GM12872 (cell line): Measurements from ENCODE around the gene OR4F6.

Experiments
- TF ChIP-seq, protein P1 (sequence below): IDR thresholded peaks from 3 replicates; pipeline ENCODE4 v1.5.1; 2011; ENCODE audit warnings: low read depth, mild to moderate bottlenecking, low read length, moderate library complexity; ENCODE audit not compliant: insufficient read depth

OR4F6 gene

DNA sequence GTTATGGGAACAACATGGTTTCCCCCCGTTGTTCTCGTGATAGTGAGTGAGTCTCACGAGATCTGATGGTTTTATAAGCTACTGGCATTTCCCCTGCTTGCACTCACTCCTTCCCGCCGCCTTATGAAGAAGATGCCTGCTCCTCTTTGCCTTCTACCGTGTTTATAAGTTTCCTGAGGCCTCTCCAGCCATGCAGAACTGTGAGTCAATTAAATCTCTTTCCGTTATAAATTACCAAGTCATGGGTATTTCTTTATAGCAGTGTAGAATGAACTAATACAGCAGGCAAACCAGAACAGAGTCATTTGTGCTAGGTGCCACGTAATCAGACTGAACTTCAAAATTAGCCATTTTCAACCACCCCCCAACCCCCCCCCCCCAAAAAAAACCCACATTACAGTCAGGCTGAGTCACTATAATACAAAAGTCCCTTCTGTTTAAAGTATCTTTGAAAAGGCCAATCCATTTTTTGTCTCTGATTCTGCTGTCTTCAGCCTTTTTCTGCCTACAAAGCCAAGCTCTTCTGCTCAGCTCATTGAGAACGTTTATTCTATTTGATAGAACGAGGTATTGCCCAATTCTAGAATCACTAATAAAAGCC is 4.1 kb downstream of the OR4F6 start:
- TF ChIP-seq, protein P1, sequence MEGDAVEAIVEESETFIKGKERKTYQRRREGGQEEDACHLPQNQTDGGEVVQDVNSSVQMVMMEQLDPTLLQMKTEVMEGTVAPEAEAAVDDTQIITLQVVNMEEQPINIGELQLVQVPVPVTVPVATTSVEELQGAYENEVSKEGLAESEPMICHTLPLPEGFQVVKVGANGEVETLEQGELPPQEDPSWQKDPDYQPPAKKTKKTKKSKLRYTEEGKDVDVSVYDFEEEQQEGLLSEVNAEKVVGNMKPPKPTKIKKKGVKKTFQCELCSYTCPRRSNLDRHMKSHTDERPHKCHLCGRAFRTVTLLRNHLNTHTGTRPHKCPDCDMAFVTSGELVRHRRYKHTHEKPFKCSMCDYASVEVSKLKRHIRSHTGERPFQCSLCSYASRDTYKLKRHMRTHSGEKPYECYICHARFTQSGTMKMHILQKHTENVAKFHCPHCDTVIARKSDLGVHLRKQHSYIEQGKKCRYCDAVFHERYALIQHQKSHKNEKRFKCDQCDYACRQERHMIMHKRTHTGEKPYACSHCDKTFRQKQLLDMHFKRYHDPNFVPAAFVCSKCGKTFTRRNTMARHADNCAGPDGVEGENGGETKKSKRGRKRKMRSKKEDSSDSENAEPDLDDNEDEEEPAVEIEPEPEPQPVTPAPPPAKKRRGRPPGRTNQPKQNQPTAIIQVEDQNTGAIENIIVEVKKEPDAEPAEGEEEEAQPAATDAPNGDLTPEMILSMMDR: no peak

DNA sequence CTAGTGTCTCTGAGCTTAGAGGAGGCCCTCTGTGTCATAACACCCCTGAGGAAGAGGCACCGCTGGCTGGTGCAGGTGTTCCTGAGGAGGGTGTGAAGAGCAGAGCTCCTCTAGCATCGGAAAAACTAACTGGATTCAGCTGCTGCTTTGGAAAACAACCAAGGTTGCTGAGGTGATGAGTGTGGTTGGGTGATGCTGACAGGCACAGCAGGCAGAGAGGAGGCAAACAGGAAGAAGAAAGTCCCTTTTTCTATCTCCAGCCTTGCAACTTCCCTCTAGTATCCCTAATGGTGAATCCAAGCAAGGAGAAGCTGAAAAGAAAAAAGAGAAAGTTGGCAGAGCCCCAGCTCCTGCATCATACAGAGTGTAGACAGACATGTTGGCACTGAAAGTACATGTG is 4.9 kb downstream of the OR4F6 start:
- TF ChIP-seq, protein P1: no peak

DNA sequence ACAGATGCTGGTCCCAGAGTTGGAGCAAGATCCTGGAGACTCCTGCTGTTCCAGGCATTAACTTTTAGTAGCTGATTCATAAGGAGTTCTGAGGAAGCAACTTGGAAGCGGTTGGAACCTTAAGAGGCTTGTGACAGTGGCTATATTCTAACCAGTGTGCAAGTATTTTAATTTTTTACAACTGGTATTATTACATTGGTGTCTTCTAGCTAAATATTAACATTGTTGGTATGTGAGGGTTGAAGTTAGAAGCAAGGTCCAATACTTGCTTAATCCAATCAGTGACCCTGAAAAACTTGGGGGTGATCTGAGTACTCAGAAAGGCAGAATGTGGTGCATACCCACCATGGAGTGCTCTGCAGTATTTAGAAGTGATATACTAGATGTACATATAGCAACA is 7.1 kb downstream of the OR4F6 start:
- TF ChIP-seq, protein P1: no peak

DNA sequence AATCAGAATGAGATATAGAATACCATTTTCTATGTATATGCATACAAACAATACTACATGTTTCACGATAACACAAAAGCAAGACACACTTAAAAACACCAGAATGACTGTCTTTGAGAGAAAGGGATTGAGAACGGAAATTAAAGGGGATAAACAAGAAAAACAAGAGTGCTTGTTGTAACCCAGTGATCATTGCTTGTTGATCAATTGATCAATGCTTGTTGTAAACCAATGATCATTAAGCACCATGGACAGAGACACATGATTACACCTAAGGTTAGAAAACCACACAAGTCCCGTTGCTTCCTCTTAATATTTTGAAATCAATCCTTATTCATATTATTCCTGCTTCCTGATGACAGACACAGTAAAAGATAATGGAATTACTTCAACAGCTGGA is 7.6 kb downstream of the OR4F6 start:
- TF ChIP-seq, protein P1: no peak

DNA sequence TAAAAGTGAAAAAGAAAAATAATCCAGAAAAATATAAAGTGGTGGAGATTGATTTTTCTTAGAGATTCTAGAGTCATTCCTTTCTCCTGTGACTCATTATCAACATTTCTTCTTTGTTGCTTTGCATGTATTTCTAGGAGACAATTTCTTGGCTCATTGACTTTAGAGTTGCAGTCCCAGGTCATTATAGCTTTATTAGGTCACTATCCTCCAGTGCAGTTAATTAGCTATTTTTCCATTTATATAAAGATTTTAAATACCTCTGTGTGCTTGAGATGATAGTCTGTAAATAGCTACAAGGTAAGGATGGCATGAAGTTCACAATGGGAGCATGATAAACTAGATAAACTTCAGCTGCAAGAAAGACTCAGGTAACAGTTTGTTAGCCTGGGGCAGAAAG is 8.6 kb downstream of the OR4F6 start, which contains the start of gene OR4F15:
OR4F15 (plus strand) TSS at position 301 of the 400 bp plus-strand sequence. CDS start 5,985 bp downstream, outside the sequence.
- TF ChIP-seq, protein P1: no peak

DNA sequence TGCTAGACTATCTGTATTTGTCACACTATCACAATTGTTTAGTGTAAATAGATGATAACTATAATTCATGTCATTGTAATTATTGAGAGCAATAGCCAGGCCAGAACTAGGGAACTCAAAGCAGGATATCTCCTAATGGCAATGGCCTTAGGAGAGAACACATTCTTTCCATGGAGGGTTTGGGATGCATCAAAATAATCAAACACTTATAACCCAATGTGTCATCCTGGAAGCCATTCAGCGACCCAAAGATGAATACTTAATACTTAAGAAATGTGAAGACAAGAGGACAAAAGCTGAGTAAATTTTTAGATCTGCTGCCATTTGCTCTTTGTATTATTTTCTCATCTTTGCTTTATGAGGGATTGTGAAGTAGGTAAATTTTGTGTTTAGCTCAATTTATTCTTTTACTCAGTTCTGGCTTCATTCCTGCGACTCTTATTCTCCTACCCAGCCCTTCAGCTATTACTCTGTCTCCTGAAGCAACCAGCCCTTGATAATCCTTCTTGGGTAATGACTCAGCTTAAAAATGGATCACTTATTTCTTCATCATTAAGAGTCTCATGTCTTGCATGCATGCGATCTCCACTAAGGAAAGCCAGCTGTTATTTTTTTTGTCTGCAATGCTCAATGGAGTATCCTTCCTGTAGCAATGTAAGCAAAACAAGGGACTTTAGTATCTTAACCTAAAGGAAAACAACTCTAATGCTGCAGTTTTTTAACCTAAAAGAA is 10.7 kb downstream of the OR4F6 start:
- TF ChIP-seq, protein P1: no peak

DNA sequence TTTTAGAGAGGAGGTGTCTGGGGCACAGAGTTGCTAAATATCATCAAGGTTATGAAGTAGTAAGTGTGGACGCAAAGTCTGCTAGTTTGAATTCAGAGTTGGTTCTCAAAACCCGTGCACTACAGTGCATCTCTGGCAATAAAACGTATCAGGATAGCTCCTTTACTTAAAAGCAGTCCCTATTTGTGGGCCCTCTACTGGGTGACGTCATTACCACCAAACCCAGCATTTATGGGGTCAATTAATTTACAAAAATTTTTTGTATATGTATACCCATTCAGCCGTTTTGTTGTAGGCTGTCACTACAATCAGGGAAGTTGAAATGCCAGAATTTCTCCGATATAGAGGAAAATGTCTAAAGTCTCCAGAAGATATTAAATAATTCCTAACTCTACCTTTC is 17.5 kb downstream of the OR4F6 start:
- TF ChIP-seq, protein P1: no peak
